SK-N-SH (cell line): ENCODE data around the gene EDARADD. TPM values are rescaled to one million over a fixed set of nuclear protein-coding genes. Genes with fewer than 3 reads are reported as not detected.

Source experiments
- CTCF ChIA-PET: fragments of 300-600, 350-600 bp; formaldehyde crosslinking; extraction: SDS; loops from one replicate; lab custom pipeline; 2021; lab: Yijun Ruan, JAX
- POLR2A ChIA-PET: fragments of 350-600 bp; sonication (Branson Sonifier 250); formaldehyde crosslinking; extraction: SDS; loops from one replicate; lab custom pipeline; 2020; ENCODE audit warnings: antibody characterized with exemption, inconsistent platforms; lab: Yijun Ruan, JAX
- DNase-seq: peaks from one replicate; pipeline ENCODE4 v3.0.0; 2012
- H2AFZ ChIP-seq: fragments of 200-600 bp; sonication (generic); 2 replicates; pipeline ENCODE4 v1.8.1; 2016; ENCODE audit warnings: antibody characterized with exemption, mild to moderate bottlenecking, low read depth
- H3F3A ChIP-seq: fragments of 200-600 bp; sonication (generic); replicated peaks from 2 replicates; pipeline ENCODE3; 2016; ENCODE audit warnings: antibody characterized with exemption, mild to moderate bottlenecking; ENCODE audit not compliant: insufficient read depth
- H3K27ac ChIP-seq, 2 experiments: fragments of 200-500 bp in 1 of 2; fragments of 200-600 bp in 1 of 2; sonication (Bioruptor generic) in 1 of 2; sonication (generic), shearing (Covaris generic) in 1 of 2; 2 replicates each; pipeline versions ENCODE4 v1.5.1 to v1.6.1; 2014 to 2016; ENCODE audit warnings: low read depth in 2 of 2, inconsistent platforms in 1 of 2, low read length in 1 of 2, mild to moderate bottlenecking in 1 of 2, mixed read lengths in 1 of 2
- H3K27me3 ChIP-seq: fragments of 200-600 bp; sonication (generic), shearing (Covaris generic); 2 replicates; pipeline ENCODE4 v1.6.1; 2016; ENCODE audit warnings: mixed run types; ENCODE audit not compliant: insufficient read depth
- H3K36me3 ChIP-seq, 2 experiments: fragments of 200-500 bp in 1 of 2; fragments of 200-600 bp in 1 of 2; sonication (Bioruptor generic) in 1 of 2; sonication (generic) in 1 of 2; replicated peaks in 1 of 2; 2 replicates each; pipeline versions ENCODE3 to v1.5.1; 2014 to 2016; ENCODE audit warnings: low read length in 1 of 2, mild to moderate bottlenecking in 1 of 2; ENCODE audit not compliant: insufficient read depth in 2 of 2, control insufficient read depth in 1 of 2
- H3K4me1 ChIP-seq, 2 experiments: fragments of 200-500 bp in 1 of 2; fragments of 200-600 bp in 1 of 2; sonication (Bioruptor generic) in 1 of 2; sonication (generic), shearing (Covaris generic) in 1 of 2; 2 replicates each; pipeline versions ENCODE4 v1.5.1 to v1.6.1; 2014 to 2016; ENCODE audit warnings: low read depth in 1 of 2, low read length in 1 of 2, mixed run types in 1 of 2; ENCODE audit not compliant: insufficient read depth in 2 of 2, control insufficient read depth in 1 of 2
- H3K4me2 ChIP-seq: fragments of 200-600 bp; sonication (generic), shearing (Covaris generic); 2 replicates; pipeline ENCODE4 v1.6.1; 2017; ENCODE audit warnings: mixed run types
- H3K4me3 ChIP-seq, 2 experiments: fragments of 200-500 bp in 1 of 2; fragments of 200-600 bp in 1 of 2; sonication (Bioruptor generic) in 1 of 2; sonication (generic), shearing (Covaris generic) in 1 of 2; 2 replicates each; pipeline versions ENCODE4 v1.5.1 to v1.8.1; 2014 to 2016; ENCODE audit warnings: low read depth in 2 of 2, inconsistent platforms in 1 of 2, low read length in 1 of 2, mild to moderate bottlenecking in 1 of 2, mixed read lengths in 1 of 2, moderate library complexity in 1 of 2
- H3K79me2 ChIP-seq: fragments of 200-600 bp; sonication (generic); 2 replicates; pipeline ENCODE4 v1.8.1; 2017; ENCODE audit warnings: mild to moderate bottlenecking; ENCODE audit not compliant: insufficient read depth
- H3K9ac ChIP-seq: fragments of 200-600 bp; sonication (generic); 2 replicates; pipeline ENCODE4 v1.6.1; 2017; ENCODE audit warnings: mixed run types
- H3K9me2 ChIP-seq: fragments of 200-600 bp; sonication (generic); 2 replicates; pipeline ENCODE4 v1.6.1; 2017; ENCODE audit warnings: mixed run types
- H3K9me3 ChIP-seq: fragments of 200-600 bp; sonication (generic); 2 replicates; pipeline ENCODE4 v1.6.1; 2017; ENCODE audit warnings: mixed run types, mild to moderate bottlenecking, moderate library complexity
- H4K20me1 ChIP-seq: fragments of 200-600 bp; sonication (generic); 2 replicates; pipeline ENCODE4 v1.6.1; 2017; ENCODE audit warnings: mild to moderate bottlenecking, mixed run types; ENCODE audit not compliant: insufficient read depth
- CHD2 ChIP-seq: fragments of 150-350 bp; IDR thresholded peaks from 2 replicates; pipeline ENCODE4 v1.6.1; 2018; ENCODE audit warnings: low read length; ENCODE audit not compliant: partially characterized antibody
- FOSL2 ChIP-seq: IDR thresholded peaks from 2 replicates; pipeline ENCODE4 v1.4.0; 2012; ENCODE audit warnings: low read depth, mild to moderate bottlenecking, moderate library complexity, borderline replicate concordance
- JUND ChIP-seq: IDR thresholded peaks from 2 replicates; pipeline ENCODE4 v1.4.0; 2012
- WGBS: methylation state at CpG from one replicate; pipeline ENCODE4 v1.1.6; 2017; ENCODE audit warnings: low lambda C conversion rate; 5-methylcytosine and 5-hydroxymethylcytosine counted together
- polyA plus RNA-seq, 3 experiments: library from polyadenylated mRNA; depleted of rRNA; stranded (reverse); fragments of >200 nt; gene quantifications; 2 replicates each; pipeline ENCODE4 v1.2.3, GENCODE V29; 2012

EDARADD gene
- polyA plus RNA-seq, 1 of the 3 experiments (the other 2 are of a cell fraction) = not detected

GRCh38 chr1:236534151-236534651 lies 140.1 kb downstream of the EDARADD start:
- peaks cover 4% of the 10 kb centered on the region for H3F3A ChIP-seq
- CTCF ChIA-PET = interaction anchor here (0.5 kb wide), 1 partner anchor 44 kb away, joined by 3 read pairs; no protein-coding TSS in a partner anchor
- no peaks in the 10 kb centered on the region for H3K9me3 ChIP-seq
- WGBS = 34% methylated on average over 4 of the region's 4 CpGs
- H3K4me2 ChIP-seq = peak overlapping the region; percentile 34; the same call in 1 of the 2 replicates
- peak overlapping the region in 1 of 2 experiments; percentile 34; a peak in 2 of 4 replicates for H3K27ac ChIP-seq
- H3K27me3 ChIP-seq = no peaks in the 10 kb centered on the region
- H4K20me1 ChIP-seq = no peaks in the 10 kb centered on the region
- H3K9ac ChIP-seq = no peak overlapping the region; the same call in 1 of the 2 replicates
- POLR2A ChIA-PET = interaction anchor here (0.6 kb wide), 1 partner anchor 196 kb away, joined by 3 read pairs; no protein-coding TSS in a partner anchor
- peaks cover 10 to 28% of the 10 kb centered on the region in 2 experiments for H3K36me3 ChIP-seq
- H2AFZ ChIP-seq = no peak overlapping the region
- no peaks in the 10 kb centered on the region for H3K9me2 ChIP-seq
- TF ChIP-seq JUND (peak; percentile 28; the same call in 1 of the 2 replicates), FOSL2 (peak; percentile 55), CHD2 (no peak)
- no peak overlapping the region for H3K4me3 ChIP-seq
- H3K79me2 ChIP-seq = no peaks in the 10 kb centered on the region; the same call in 1 of the 2 replicates
- H3K4me1 ChIP-seq = peaks cover 0 to 8% of the 10 kb centered on the region in 2 experiments; a peak in 2 of 4 replicates
- DNase-seq = no peak

Other genes with a start within 250 kb of the EDARADD start
- gene ERO1B, start 112.3 kb upstream of the EDARADD start, polyA plus RNA-seq (2012; rRNA removed) = 0.79 and 1.3 TPM in 2 replicates
- 18.9 and 30.3 TPM in 2 replicates for gene LGALS8, start 129.7 kb downstream of the EDARADD start, polyA plus RNA-seq (2012; rRNA removed)
- gene HEATR1, start 210.2 kb downstream of the EDARADD start, polyA plus RNA-seq (2012; rRNA removed) = 10.6 and 15.2 TPM in 2 replicates